ENCODE data around the gene TACC3.

TACC3 gene

GRCh38 chr4:1753294-1753696 is 32.0 kb downstream of the TACC3 start:
- Histone ChIP-seq H3K36me3 (ENCODE audit: control insufficient read depth, low read length) (no peaks in the 10 kb centered on the region), H3K4me3 (ENCODE audit: low read length) (no peak overlapping the region), H3K9me2 (replicated peaks; ENCODE audit: control insufficient read depth, low read length) (no peaks in the 10 kb centered on the region), H3K4me2 (ENCODE audit: low read length) (no peak overlapping the region), H3K27ac (ENCODE audit: low read depth, low read length) (no peak overlapping the region), H4K20me1 (ENCODE audit: control insufficient read depth, insufficient read depth, low read depth, low read length) (no peaks in the 10 kb centered on the region), H3K79me2 (ENCODE audit: control insufficient read depth, low read length) (no peaks in the 10 kb centered on the region), H3K4me1 (ENCODE audit: control insufficient read depth, low read length) (0 out of 2 replicates have a peak, but pooled peaks cover 3% of the 10 kb centered on the region), H3K27me3 (ENCODE audit: control insufficient read depth, low read length) (no peaks in the 10 kb centered on the region; the same call in 1 of the 2 replicates), H3K9me3 (ENCODE audit: control insufficient read depth, insufficient read depth, low read length) (no peaks in the 10 kb centered on the region), H3F3A (ENCODE audit: control insufficient read depth, insufficient read depth) (no peaks in the 10 kb centered on the region)
- TF ChIP-seq EZH2phosphoT487 (IDR thresholded peaks at IDR 0.05; ENCODE audit: borderline replicate concordance, low read length) (no peak), CTCF (IDR thresholded peaks at IDR 0.05; ENCODE audit: low read depth, low read length, poor library complexity, severe bottlenecking) (no peak)

- no peaks in the 10 kb centered on the region for H3K9me2 ChIP-seq (replicated peaks; ENCODE audit: control insufficient read depth, low read length)
- H3K79me2 ChIP-seq (ENCODE audit: control insufficient read depth, low read length) = no peaks in the 10 kb centered on the region
- H3K4me1 ChIP-seq (ENCODE audit: control insufficient read depth, low read length) = no peaks in the 10 kb centered on the region
- no peaks in the 10 kb centered on the region for H3F3A ChIP-seq (ENCODE audit: control insufficient read depth, insufficient read depth)
- no peaks in the 10 kb centered on the region for H4K20me1 ChIP-seq (ENCODE audit: control insufficient read depth, insufficient read depth, low read depth, low read length)
- no peaks in the 10 kb centered on the region for H3K9me3 ChIP-seq (ENCODE audit: control insufficient read depth, insufficient read depth, low read length)
- no peak overlapping the region for H3K4me2 ChIP-seq (ENCODE audit: low read length)
- H3K27ac ChIP-seq (ENCODE audit: low read depth, low read length) = no peak overlapping the region
- no peak overlapping the region for H3K4me3 ChIP-seq (ENCODE audit: low read length)
- TF ChIP-seq EZH2phosphoT487 (IDR thresholded peaks at IDR 0.05; ENCODE audit: borderline replicate concordance, low read length) (no peak), CTCF (IDR thresholded peaks at IDR 0.05; ENCODE audit: low read depth, low read length, poor library complexity, severe bottlenecking) (no peak)
- no peaks in the 10 kb centered on the region for H3K36me3 ChIP-seq (ENCODE audit: control insufficient read depth, low read length)
- no peaks in the 10 kb centered on the region; the same call in 1 of the 2 replicates for H3K27me3 ChIP-seq (ENCODE audit: control insufficient read depth, low read length)
These were observed 32.5 kb downstream of the TACC3 start for GRCh38 chr4:1753697-1754311.

- Histone ChIP-seq H3K9me2 (replicated peaks; ENCODE audit: control insufficient read depth, low read length) (no peaks in the 10 kb centered on the region), H3K9me3 (ENCODE audit: control insufficient read depth, insufficient read depth, low read length) (no peaks in the 10 kb centered on the region)
These were observed 33.0 kb downstream of the TACC3 start for GRCh38 chr4:1754336-1754735.

More at GRCh38 chr4:1754336-1754735, 33.0 kb downstream of the TACC3 start:
- no peaks in the 10 kb centered on the region for H3K4me1 ChIP-seq (ENCODE audit: control insufficient read depth, low read length)
- H3K79me2 ChIP-seq (ENCODE audit: control insufficient read depth, low read length) = no peaks in the 10 kb centered on the region
- H3K27ac ChIP-seq (ENCODE audit: low read depth, low read length) = no peak overlapping the region
- no peak overlapping the region for H3K4me3 ChIP-seq (ENCODE audit: low read length)
- H3K27me3 ChIP-seq (ENCODE audit: control insufficient read depth, low read length) = no peaks in the 10 kb centered on the region; the same call in 1 of the 2 replicates
- no peaks in the 10 kb centered on the region for H3F3A ChIP-seq (ENCODE audit: control insufficient read depth, insufficient read depth)
- no peaks in the 10 kb centered on the region for H4K20me1 ChIP-seq (ENCODE audit: control insufficient read depth, insufficient read depth, low read depth, low read length)
- no peaks in the 10 kb centered on the region for H3K36me3 ChIP-seq (ENCODE audit: control insufficient read depth, low read length)
- H3K4me2 ChIP-seq (ENCODE audit: low read length) = no peak overlapping the region
- TF ChIP-seq EZH2phosphoT487 (IDR thresholded peaks at IDR 0.05; ENCODE audit: borderline replicate concordance, low read length) (no peak), CTCF (IDR thresholded peaks at IDR 0.05; ENCODE audit: low read depth, low read length, poor library complexity, severe bottlenecking) (no peak)
